Middle frontal gyrus (tissue), 1 donor: ENCODE data around the gene RIN3.

ENCODE experiments used
- DNase-seq: peaks from one replicate; pipeline ENCODE4 v3.0.0-alpha.2; 2015; ENCODE audit warnings: low spot score; ENCODE audit errors: extremely low spot score

Gene RIN3

GRCh38 chr14:92486881-92487280 lies 26.7 kb upstream of the RIN3 start:
- no peak for DNase-seq

GRCh38 chr14:92487513-92488133 lies 26.0 kb upstream of the RIN3 start:
- no peak for DNase-seq

GRCh38 chr14:92489394-92490238 lies 24.0 kb upstream of the RIN3 start:
- DNase-seq: no peak

GRCh38 chr14:92490239-92490959 lies 23.2 kb upstream of the RIN3 start:
- no peak for DNase-seq

- DNase-seq: no peak
These were observed 21.8 kb upstream of the RIN3 start for GRCh38 chr14:92491782-92492181.

GRCh38 chr14:92492258-92492657 lies 21.3 kb upstream of the RIN3 start:
- no peak for DNase-seq

- DNase-seq: no peak
These were observed 20.6 kb upstream of the RIN3 start for GRCh38 chr14:92493024-92493423.

GRCh38 chr14:92493492-92493891 lies 20.1 kb upstream of the RIN3 start:
- DNase-seq: no peak

- no peak for DNase-seq
These were observed 19.1 kb upstream of the RIN3 start for GRCh38 chr14:92494512-92494911.

GRCh38 chr14:92495027-92495426 lies 18.6 kb upstream of the RIN3 start:
- DNase-seq: no peak

- DNase-seq: no peak
These were observed 17.3 kb upstream of the RIN3 start for GRCh38 chr14:92496191-92496857.

GRCh38 chr14:92497391-92497790 lies 16.2 kb upstream of the RIN3 start:
- DNase-seq: no peak

GRCh38 chr14:92499234-92499633 lies 14.3 kb upstream of the RIN3 start:
- DNase-seq: no peak

- DNase-seq: no peak
These were observed 13.1 kb upstream of the RIN3 start for GRCh38 chr14:92500491-92500941.

GRCh38 chr14:92501891-92502351 lies 11.7 kb upstream of the RIN3 start:
- no peak for DNase-seq

GRCh38 chr14:92502541-92503286 lies 10.9 kb upstream of the RIN3 start:
- DNase-seq: no peak

- no peak for DNase-seq
These were observed 9.7 kb upstream of the RIN3 start for GRCh38 chr14:92503756-92504491.

- no peak for DNase-seq
These were observed 7.8 kb upstream of the RIN3 start for GRCh38 chr14:92505826-92506225.

GRCh38 chr14:92506231-92506630 lies 7.3 kb upstream of the RIN3 start:
- no peak for DNase-seq

GRCh38 chr14:92507174-92507768 lies 6.3 kb upstream of the RIN3 start:
- no peak for DNase-seq
